Trophoblast cell (in vitro differentiated cells and primary cell): ENCODE measurements around the gene FMNL2.

Source experiments
- DNase-seq, 2 donors: peaks; one replicate each; pipeline ENCODE4 v3.0.0-alpha.2; 2016
- H2AFZ ChIP-seq: 2 replicates; pipeline ENCODE4 v1.6.1; 2013; ENCODE audit warnings: low read length, moderate library complexity, mild to moderate bottlenecking; ENCODE audit not compliant: insufficient read depth, poor library complexity
- H2AK5ac ChIP-seq: 2 replicates; pipeline ENCODE4 v1.6.1; 2013; ENCODE audit warnings: mild to moderate bottlenecking, low read length
- H2BK120ac ChIP-seq: 2 replicates; pipeline ENCODE4 v1.6.1; 2013; ENCODE audit warnings: low read length, mild to moderate bottlenecking, moderate library complexity; ENCODE audit not compliant: insufficient read depth, poor library complexity
- H2BK12ac ChIP-seq: 2 replicates; pipeline ENCODE4 v1.6.1; 2013; ENCODE audit warnings: mild to moderate bottlenecking, low read length, moderate library complexity
- H2BK5ac ChIP-seq: 2 replicates; pipeline ENCODE4 v1.6.1; 2013; ENCODE audit warnings: low read length, low read depth, moderate library complexity, mild to moderate bottlenecking; ENCODE audit not compliant: poor library complexity
- H3K14ac ChIP-seq: 2 replicates; pipeline ENCODE4 v1.6.1; 2013; ENCODE audit warnings: mild to moderate bottlenecking, low read length
- H3K18ac ChIP-seq: 2 replicates; pipeline ENCODE4 v1.6.1; 2013; ENCODE audit warnings: mild to moderate bottlenecking, low read length
- H3K23ac ChIP-seq: 2 replicates; pipeline ENCODE4 v1.6.1; 2013; ENCODE audit warnings: low read length
- H3K27ac ChIP-seq: 2 replicates; pipeline ENCODE4 v1.5.1; 2013; ENCODE audit warnings: low read depth, mild to moderate bottlenecking, inconsistent platforms, low read length, moderate library complexity
- H3K27me3 ChIP-seq: 2 replicates; pipeline ENCODE4 v1.6.1; 2013; ENCODE audit warnings: inconsistent platforms, mild to moderate bottlenecking, low read length, moderate library complexity; ENCODE audit not compliant: insufficient read depth
- H3K36me3 ChIP-seq, 2 experiments: 1 replicate in 1 of 2; 2 replicates in 1 of 2; pipeline ENCODE4 v1.6.1; 2013; ENCODE audit warnings: low read length in 2 of 2, mild to moderate bottlenecking in 2 of 2, moderate library complexity in 1 of 2; ENCODE audit not compliant: insufficient read depth in 2 of 2, control insufficient read depth in 1 of 2
- H3K4ac ChIP-seq: 2 replicates; pipeline ENCODE4 v1.6.1; 2013; ENCODE audit warnings: low read depth, mild to moderate bottlenecking, low read length, moderate library complexity
- H3K4me1 ChIP-seq, 2 experiments: 1 replicate in 1 of 2; 2 replicates in 1 of 2; pipeline ENCODE4 v1.6.1; 2013; ENCODE audit warnings: low read length in 2 of 2, mild to moderate bottlenecking in 2 of 2, moderate library complexity in 1 of 2; ENCODE audit not compliant: insufficient read depth in 2 of 2, control insufficient read depth in 1 of 2
- H3K4me2 ChIP-seq: 2 replicates; pipeline ENCODE4 v1.6.1; 2013; ENCODE audit warnings: inconsistent platforms, mild to moderate bottlenecking, low read length, moderate library complexity
- H3K4me3 ChIP-seq: 2 replicates; pipeline ENCODE4 v1.5.1; 2013; ENCODE audit warnings: mild to moderate bottlenecking, low read depth, low read length, inconsistent platforms
- H3K79me1 ChIP-seq: one replicate; pipeline ENCODE4 v1.6.1; 2013; ENCODE audit warnings: low read length
- H3K79me2 ChIP-seq: 2 replicates; pipeline ENCODE4 v1.6.1; 2013; ENCODE audit warnings: low read length, mild to moderate bottlenecking; ENCODE audit not compliant: control insufficient read depth, insufficient read depth, poor library complexity
- H3K9ac ChIP-seq: 2 replicates; pipeline ENCODE4 v1.6.1; 2013; ENCODE audit warnings: mild to moderate bottlenecking, low read length
- H3K9me3 ChIP-seq: 2 replicates; pipeline ENCODE4 v1.6.1; 2013; ENCODE audit warnings: low read depth, mild to moderate bottlenecking, control low read depth, inconsistent platforms, low read length; ENCODE audit not compliant: insufficient read depth
- H4K12ac ChIP-seq: 2 replicates; pipeline ENCODE4 v1.6.1; 2013; ENCODE audit warnings: low read depth, mild to moderate bottlenecking, low read length, moderate library complexity
- H4K8ac ChIP-seq: 2 replicates; pipeline ENCODE4 v1.6.1; 2013; ENCODE audit warnings: low read depth, mild to moderate bottlenecking, low read length, moderate library complexity
- H4K91ac ChIP-seq: one replicate; pipeline ENCODE4 v1.6.1; 2013; ENCODE audit warnings: low read depth, mild to moderate bottlenecking, low read length, moderate library complexity
- WGBS: extraction: QIAGEN DNeasy Blood & Tissue Kit; methylation state at CpG from one replicate; pipeline ENCODE4 v1.1.7; 2013; ENCODE audit warnings: missing lambda C conversion rate; ENCODE audit not compliant: insufficient read length, insufficient coverage; ENCODE audit errors: extremely low coverage; 5-methylcytosine and 5-hydroxymethylcytosine counted together

The FMNL2 gene

DNA sequence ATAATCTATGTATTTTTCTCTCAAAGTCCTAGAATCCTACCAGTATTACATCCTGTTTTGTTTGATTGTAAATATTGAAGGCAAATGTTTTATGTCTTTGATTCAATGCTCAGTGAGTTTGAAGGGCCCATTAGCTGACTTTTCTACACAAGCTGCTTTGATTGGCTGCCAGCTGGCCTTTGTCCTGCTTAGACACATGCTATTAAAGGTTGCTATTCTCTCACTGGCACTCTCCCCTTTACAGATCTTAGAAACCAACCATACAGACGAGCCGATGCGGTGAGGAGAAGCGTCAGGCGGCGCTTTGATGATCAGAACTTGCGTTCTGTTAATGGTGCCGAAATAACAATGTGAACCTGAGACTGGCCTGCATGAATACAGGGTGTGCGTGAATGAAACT lies 312.6 kb downstream of the FMNL2 start:
- Histone ChIP-seq H4K8ac (no peak overlapping the region), H3K27ac (peak overlapping the region; percentile 20), H4K91ac (no peak overlapping the region), H3K79me1 (peaks cover 5% of the 10 kb centered on the region), H3K9ac (no peak overlapping the region), H4K12ac (no peak overlapping the region), H2BK12ac (no peak overlapping the region), H2BK120ac (peak overlapping the region; percentile 36), H3K4me3 (no peak overlapping the region), H3K9me3 (no peaks in the 10 kb centered on the region), H2AK5ac (no peak overlapping the region), H3K27me3 (no peaks in the 10 kb centered on the region), H3K18ac (no peak overlapping the region), H3K4ac (no peak overlapping the region), H3K14ac (no peak overlapping the region), H2AFZ (no peak overlapping the region), H3K79me2 (no peaks in the 10 kb centered on the region), H3K4me1 (peaks cover 22 to 29% of the 10 kb centered on the region in 2 experiments), H3K4me2 (no peak overlapping the region), H3K23ac (no peak overlapping the region), H2BK5ac (no peak overlapping the region), H3K36me3 (peaks cover 9 to 15% of the 10 kb centered on the region in 2 experiments)
- DNase-seq: no peak
- WGBS: no CpG with 5 or more reads among the region's 9 CpGs

DNA sequence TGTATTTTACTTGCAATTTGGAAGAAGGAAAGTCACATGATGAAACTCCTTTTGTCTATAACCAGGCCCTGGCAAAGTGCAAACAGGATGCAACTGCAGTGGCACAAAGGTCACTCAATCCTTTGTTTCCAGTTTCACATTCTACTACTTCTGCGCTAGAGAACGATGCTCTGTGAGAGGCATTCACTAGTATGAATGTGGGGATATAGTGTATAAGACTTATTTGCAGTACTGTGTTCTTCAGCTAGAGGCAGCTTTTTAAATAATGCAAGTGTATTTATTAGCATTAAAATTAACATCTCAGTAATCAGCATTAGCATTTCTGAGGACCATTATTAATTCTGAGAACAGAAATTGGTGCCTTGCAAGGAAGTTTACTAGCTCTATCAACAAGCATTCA lies 313.4 kb downstream of the FMNL2 start:
- no peak overlapping the region for H2AFZ ChIP-seq
- no peak overlapping the region for H4K12ac ChIP-seq
- H3K4me3 ChIP-seq: no peak overlapping the region
- no peak overlapping the region for H4K91ac ChIP-seq
- H3K18ac ChIP-seq: no peak overlapping the region
- no peak overlapping the region for H3K27ac ChIP-seq
- H3K36me3 ChIP-seq: peaks cover 9 to 12% of the 10 kb centered on the region in 2 experiments
- no peaks in the 10 kb centered on the region for H3K27me3 ChIP-seq
- H3K79me2 ChIP-seq: no peaks in the 10 kb centered on the region
- no peak overlapping the region for H3K4me2 ChIP-seq
- peaks cover 22 to 29% of the 10 kb centered on the region in 2 experiments for H3K4me1 ChIP-seq
- peaks cover 5% of the 10 kb centered on the region for H3K79me1 ChIP-seq
- no peak overlapping the region for H2BK12ac ChIP-seq
- no peak overlapping the region for H2BK120ac ChIP-seq
- H3K9me3 ChIP-seq: no peaks in the 10 kb centered on the region
- H3K14ac ChIP-seq: no peak overlapping the region
- no peak overlapping the region for H3K9ac ChIP-seq
- H4K8ac ChIP-seq: no peak overlapping the region
- no CpG with 5 or more reads among the region's 2 CpGs for WGBS
- no peak overlapping the region for H2AK5ac ChIP-seq
- H3K23ac ChIP-seq: no peak overlapping the region
- no peak overlapping the region for H3K4ac ChIP-seq
- DNase-seq: no peak
- no peak overlapping the region for H2BK5ac ChIP-seq

DNA sequence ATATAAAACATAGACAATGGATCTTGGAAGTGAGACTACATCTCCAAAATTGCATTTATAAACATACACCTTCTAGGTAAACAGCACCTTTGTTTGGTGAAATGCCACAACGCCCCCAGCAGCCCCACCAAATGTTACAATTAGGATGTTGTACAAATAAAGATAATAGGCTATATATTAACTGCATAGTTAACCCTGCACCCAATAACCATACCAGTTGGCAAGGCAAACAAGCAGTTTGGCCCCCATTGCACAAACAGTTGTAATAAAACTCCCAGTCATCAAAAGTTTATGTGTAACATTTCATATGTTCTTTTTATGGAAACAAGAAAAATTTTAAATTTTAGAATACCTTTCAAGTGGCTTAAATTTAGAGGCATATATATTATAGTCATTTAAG lies 315.0 kb downstream of the FMNL2 start:
- Histone ChIP-seq H2AK5ac (no peak overlapping the region), H3K4me2 (no peak overlapping the region), H2BK120ac (no peak overlapping the region), H4K91ac (no peak overlapping the region), H2BK12ac (no peak overlapping the region), H3K4me3 (no peak overlapping the region), H3K18ac (no peak overlapping the region), H3K14ac (no peak overlapping the region), H3K4me1 (peaks cover 15 to 20% of the 10 kb centered on the region in 2 experiments), H3K4ac (no peak overlapping the region), H3K9me3 (no peaks in the 10 kb centered on the region), H3K79me1 (peaks cover 5% of the 10 kb centered on the region), H2BK5ac (no peak overlapping the region), H3K27ac (no peak overlapping the region), H3K79me2 (no peaks in the 10 kb centered on the region), H3K36me3 (peaks cover 6 to 7% of the 10 kb centered on the region in 2 experiments), H2AFZ (no peak overlapping the region), H4K12ac (no peak overlapping the region), H3K9ac (no peak overlapping the region), H4K8ac (no peak overlapping the region), H3K27me3 (no peaks in the 10 kb centered on the region), H3K23ac (no peak overlapping the region)
- no CpG with 5 or more reads among the region's 1 CpG for WGBS
- no peak for DNase-seq

DNA sequence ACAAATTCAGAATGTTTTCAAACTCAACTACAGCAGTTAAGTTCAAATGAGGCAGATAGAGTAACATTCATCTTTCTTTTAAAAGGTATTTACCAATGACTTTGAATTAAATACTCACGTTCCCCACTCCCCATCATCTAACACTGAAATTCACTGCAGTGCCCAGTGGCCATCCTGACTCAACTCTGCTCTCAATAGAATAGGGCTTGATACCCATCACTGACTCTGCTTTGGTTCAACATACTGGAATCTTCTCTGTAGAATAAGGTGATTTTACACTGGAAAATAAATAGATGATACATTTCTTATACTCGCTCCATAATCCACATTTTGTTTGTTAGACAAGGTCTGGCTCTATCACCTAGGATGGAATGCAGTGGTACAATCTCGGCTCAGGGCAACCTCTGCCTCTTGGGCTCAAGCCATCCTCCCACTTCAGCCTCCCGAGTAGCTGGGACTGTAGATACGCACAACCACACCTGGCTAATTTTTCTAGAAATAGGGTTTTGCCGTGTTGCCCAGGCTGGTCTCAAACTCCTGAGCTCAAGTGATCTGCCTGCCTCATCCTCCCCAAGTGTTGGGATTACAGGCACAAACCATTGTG lies 315.9 kb downstream of the FMNL2 start:
- no CpG with 5 or more reads among the region's 6 CpGs for WGBS
- no peak overlapping the region for H3K14ac ChIP-seq

More for the DNA sequence above, 315.9 kb downstream of the FMNL2 start:
- H4K91ac ChIP-seq: no peak overlapping the region
- H4K8ac ChIP-seq: no peak overlapping the region
- H3K9ac ChIP-seq: no peak overlapping the region
- peaks cover 9 to 12% of the 10 kb centered on the region in 2 experiments for H3K4me1 ChIP-seq
- no peak overlapping the region for H3K18ac ChIP-seq
- H2BK120ac ChIP-seq: no peak overlapping the region
- H2AK5ac ChIP-seq: no peak overlapping the region
- no peak overlapping the region for H3K4me3 ChIP-seq
- no peaks in the 10 kb centered on the region for H3K27me3 ChIP-seq
- H3K4ac ChIP-seq: no peak overlapping the region
- no peak overlapping the region for H3K27ac ChIP-seq
- no peak overlapping the region for H3K4me2 ChIP-seq
- H2BK12ac ChIP-seq: no peak overlapping the region
- no peaks in the 10 kb centered on the region for H3K79me2 ChIP-seq
- no peak overlapping the region for H2AFZ ChIP-seq
- no peaks in the 10 kb centered on the region for H3K9me3 ChIP-seq
- no peak overlapping the region for H3K23ac ChIP-seq
- H3K36me3 ChIP-seq: peaks cover 5 to 6% of the 10 kb centered on the region in 2 experiments
- no peak overlapping the region for H2BK5ac ChIP-seq
- no peak for DNase-seq
- no peak overlapping the region for H4K12ac ChIP-seq
- peaks cover under 1% of the 10 kb centered on the region for H3K79me1 ChIP-seq
